GM19397 (cell line): ENCODE results near the gene PTGS2.
"Not testable (repeated sequence)": the region's sequence is repeated elsewhere in the genome, so short reads cannot be mapped to it uniquely, and the experiment has no call there.

Experiments used
- ATAC-seq: cut with Tn5 transposase; IDR thresholded peaks from one replicate; pipeline ENCODE4 v1.9.1; 2021; ENCODE audit warnings: mild to moderate bottlenecking, moderate library complexity; ENCODE audit not compliant: unreplicated experiment

Gene PTGS2

DNA sequence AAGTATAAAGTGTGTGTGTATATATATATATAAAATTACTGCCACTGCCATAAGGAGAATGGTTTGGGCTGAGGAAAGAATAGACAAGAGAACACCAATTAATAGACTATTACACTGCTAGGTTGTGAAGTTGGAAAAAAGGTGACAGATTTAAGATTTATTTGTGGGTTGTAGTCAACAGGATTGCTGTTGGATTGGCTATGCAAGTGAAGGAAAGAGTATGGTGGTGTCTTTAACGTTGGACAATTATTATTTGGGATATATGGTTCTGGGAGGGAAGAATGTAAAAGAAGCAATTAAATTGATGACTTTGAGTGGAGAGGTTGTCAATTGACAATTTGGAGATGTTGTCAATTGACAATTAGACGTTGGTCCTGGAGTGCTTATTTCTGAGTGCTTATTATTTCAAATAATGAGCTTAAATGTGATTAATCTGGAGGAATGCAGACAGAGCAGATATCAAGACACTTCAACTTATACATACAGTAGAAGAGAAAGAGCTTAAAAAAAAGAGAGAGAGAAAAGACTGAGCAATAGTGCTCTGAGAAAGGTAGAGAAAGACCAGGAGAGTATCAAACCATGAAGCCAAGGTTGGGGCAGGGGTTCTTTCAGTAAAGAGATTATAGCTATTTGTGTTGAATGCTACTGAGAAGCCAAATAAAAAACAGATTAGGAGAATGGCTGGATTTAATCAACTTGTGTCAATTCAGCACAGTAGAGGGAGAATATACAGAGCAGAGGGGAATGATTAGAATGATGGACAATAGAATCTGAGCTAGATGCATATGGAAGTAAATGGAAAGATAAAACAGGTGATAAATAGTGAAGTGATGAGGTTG lies 9.7 kb downstream of the PTGS2 start:
- no peak for ATAC-seq

- not testable (repeated sequence) for ATAC-seq
These were observed 10.4 kb downstream of the PTGS2 start for GRCh38 chr1:186669784-186670183.

DNA sequence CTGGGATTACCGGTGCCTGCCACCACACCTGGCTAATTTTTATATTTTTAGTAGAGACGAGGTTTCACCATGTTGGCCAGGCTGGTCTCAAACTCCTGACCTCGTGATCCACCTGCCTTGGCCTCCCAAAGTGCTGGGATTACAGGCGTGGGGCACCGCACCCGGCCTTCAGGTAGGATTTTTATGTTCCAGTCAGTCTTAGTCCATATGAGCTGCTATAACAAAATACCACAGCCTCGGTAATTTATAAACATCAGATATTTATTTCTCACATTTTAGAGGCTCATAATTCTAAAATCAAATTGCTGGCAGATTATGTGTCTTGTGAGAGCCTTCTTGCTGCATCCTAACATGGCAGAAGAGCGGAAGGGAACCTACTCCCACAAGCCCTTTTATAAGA lies 16.0 kb downstream of the PTGS2 start:
- not testable (repeated sequence) for ATAC-seq

DNA sequence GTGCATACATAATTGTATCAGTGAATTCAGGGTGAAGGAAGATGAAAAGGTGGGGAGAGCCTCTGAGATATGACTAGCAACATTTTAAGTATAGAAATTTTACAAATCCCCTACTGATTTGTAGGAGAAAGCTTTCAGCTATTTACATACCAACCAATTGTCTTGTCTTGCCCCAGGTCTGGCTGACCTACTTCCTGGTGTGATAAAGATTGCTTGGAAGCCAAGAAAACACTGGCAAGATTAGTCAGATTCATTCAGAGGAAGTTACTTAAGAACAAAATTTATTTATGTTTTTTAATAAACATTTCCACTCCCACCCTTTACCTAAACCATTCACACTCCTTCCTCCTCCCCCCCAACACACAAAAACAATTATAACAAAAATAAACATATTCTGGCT lies 17.5 kb downstream of the PTGS2 start:
- no peak for ATAC-seq

GRCh38 chr1:186659890-186660341 lies 20.3 kb downstream of the PTGS2 start:
- ATAC-seq: no peak

- ATAC-seq: no peak
These were observed 21.2 kb downstream of the PTGS2 start for GRCh38 chr1:186658999-186659398.

DNA sequence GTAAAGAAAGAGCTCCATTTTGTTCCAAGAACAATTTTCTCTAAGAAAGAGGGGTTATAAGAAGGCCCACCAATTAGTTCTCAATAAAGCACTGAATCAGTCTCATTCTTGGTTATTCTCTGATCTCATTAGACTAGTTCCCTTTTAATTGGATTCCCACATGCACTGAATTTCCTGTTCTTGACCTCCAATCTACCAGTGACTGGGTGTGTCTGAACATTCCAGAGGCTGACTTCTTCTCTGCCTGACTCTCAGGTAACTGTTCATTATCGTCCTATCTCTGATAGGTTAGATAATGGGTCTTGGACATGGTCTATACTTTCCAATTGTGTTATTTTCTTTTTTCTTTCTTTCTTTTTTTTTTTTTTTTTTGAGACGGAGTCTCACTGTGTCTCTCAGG lies 22.7 kb downstream of the PTGS2 start:
- ATAC-seq: no peak

DNA sequence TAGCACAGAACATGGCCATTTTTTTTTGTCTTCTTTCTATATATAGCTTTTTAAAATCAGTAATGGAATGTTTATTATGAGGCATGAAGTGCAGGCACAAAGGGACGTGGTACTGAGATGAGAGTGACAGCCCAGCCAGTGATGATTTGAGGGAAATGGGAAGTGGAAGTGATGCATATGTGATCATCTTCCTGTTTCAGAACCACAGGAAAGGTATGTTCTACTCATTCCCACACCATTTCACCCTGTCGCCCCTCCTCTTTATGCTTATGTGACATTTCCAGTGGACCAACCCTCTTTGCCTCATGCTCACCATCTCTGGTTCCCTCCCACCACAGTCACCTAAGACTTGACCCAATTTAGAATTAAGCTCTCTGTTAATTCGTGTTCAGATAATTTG lies 24.3 kb downstream of the PTGS2 start:
- no peak for ATAC-seq

- ATAC-seq: no peak
These were observed 25.5 kb downstream of the PTGS2 start for GRCh38 chr1:186654741-186655140.

- ATAC-seq: no peak
These were observed 26.9 kb downstream of the PTGS2 start for GRCh38 chr1:186653312-186653711.

DNA sequence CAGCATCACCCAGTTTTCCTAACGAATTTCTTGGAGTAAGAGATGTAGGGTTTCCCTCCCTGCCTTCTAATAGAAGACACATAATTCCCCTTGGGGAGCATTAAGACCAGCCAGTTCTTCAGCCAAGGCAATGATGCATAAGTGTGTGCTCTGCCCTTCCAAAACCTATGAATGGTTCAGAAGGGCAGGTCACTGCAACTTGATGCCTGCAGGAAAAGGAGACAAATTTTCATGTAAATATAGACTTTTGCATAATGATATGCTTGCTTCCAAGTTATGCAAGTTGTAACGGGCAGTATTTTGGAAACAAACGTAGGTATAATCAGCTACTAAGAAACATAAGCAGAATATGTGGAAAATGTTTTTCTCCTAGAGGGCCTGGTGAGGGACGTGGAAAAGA lies 31.6 kb downstream of the PTGS2 start:
- ATAC-seq: no peak

GRCh38 chr1:186647985-186648384 lies 32.2 kb downstream of the PTGS2 start:
- ATAC-seq: not testable (repeated sequence)

- no peak for ATAC-seq
These were observed 36.6 kb downstream of the PTGS2 start for GRCh38 chr1:186643614-186644013.

GRCh38 chr1:186637567-186637966 lies 42.7 kb downstream of the PTGS2 start:
- ATAC-seq: not testable (repeated sequence)

DNA sequence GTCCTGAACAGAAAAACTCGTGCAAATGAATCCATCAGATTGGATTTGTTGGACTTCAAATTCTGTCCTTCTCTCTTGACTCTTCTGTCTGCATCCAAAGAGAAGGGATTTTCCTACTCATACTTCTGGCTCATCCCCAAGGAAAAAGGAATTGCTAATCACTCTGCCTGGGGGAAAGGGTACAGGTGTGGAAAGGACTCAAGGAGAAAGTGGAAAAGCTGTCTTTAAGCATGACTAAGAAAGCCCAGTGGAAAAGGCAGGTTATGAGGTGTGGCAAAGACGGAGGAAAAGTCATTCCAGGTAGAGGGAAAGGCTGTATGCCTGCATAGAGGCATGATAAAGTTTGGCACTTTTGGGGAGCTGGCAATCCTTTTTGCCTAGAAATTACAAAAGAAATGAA lies 43.4 kb downstream of the PTGS2 start:
- no peak for ATAC-seq

- ATAC-seq: no peak
These were observed 45.7 kb downstream of the PTGS2 start for GRCh38 chr1:186634511-186634910.

DNA sequence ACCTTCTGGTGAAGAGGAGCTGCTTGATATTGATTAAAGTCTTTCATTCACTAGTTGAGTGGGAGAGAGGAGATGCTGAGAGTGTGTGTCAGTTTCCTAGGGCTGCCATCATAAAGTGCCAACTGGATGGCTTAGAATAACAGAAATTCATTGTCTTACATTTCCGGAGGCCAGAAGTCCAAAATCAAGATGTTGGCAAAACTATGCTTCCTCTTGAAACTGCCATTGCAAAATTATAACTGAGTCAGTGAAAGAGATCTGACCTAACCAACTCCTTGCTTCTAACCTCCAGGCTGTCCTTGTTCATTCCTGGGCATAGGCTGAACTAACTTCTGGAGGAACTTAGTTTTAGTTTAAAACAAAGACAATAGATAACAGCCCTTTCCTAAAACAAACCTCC lies 47.1 kb downstream of the PTGS2 start:
- no peak for ATAC-seq

GRCh38 chr1:186629341-186629740 lies 50.9 kb downstream of the PTGS2 start:
- ATAC-seq: no peak

GRCh38 chr1:186628910-186629309 lies 51.3 kb downstream of the PTGS2 start:
- no peak for ATAC-seq

DNA sequence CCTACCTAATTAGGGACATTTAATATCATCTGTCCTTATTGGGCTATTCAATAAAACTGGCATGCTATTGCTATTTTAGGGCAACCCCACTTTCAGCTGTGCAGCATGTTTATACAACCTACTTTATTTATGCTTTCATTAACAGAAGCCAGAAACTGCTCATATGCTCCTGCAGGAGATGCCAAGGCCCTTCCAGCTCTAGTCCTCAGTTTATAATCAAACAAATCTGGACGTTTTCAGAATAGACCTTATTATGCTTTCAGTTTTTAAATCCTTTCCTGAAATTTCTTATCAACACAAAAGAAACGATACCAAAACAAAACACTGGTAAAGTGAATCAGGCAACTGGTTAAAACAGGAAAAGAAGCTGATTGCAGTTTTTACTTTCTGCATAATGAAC lies 53.2 kb downstream of the PTGS2 start:
- no peak for ATAC-seq

DNA sequence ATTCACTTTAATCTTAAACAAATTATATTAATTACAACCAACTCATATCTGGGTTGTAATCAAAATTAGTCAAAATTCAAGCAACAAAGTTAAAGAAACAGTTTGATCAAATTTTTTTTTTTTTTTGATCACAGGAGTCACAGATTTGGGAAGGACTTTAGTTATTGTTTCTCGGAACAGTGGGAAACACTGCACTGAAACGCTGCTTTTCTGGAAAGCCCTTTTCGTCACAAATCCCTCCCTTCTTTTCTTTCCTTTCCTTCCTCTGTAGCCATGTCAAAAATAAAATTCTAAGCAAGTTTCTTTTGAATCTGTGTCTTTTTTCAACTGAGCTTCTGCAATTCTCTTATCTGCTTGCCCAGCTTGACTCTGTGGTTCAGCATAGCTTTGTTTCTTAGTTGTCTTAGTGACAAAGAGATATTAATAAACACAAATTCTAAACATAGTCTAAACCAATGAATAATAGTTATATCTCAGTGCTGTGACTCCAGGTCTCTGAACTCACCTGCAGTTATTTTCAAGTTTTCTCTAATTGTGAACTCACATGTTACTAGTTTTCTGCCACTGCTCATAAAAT lies 53.8 kb downstream of the PTGS2 start:
- ATAC-seq: no peak

GRCh38 chr1:186623551-186623950 lies 56.7 kb downstream of the PTGS2 start:
- no peak for ATAC-seq
